KG1 (cell line): ENCODE measurements around the gene VASN.
"Not testable (repeated sequence)": the region's sequence is repeated elsewhere in the genome, so short reads cannot be mapped to it uniquely, and the experiment has no call there.

Experiments
- DNase-seq: peaks from one replicate; lab custom pipeline; 2025; lab: John Stamatoyannopoulos, UW

Gene VASN

DNA sequence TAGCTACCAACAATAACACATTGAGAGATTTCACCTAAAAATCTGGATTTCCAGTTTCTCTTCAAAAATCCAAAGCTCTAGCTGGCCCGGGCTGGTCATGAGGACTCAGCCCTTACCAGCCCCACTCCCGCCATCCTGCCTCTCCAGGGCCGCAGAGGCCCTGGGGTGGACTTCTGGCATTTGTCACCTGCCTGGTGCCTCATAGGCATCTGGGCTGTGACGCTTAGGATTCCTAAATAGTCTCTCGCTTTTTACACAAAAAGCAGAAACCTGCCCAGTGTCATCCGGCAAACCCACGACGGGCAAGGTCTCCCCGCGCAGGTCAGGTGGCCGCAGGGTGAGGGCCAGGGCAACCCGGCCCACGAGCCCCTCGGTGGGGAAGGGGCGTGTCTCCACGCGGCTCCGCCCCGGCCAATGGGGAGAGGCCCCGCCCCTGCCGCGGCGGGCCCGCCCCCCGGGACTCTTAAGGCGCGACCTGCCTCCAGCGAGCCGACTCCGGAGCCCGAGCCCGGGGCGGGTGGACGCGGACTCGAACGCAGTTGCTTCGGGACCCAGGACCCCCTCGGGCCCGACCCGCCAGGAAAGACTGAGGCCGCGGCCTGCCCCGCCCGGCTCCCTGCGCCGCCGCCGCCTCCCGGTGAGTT is at the start of gene VASN:
VASN (plus strand) TSS at position 492 of the 644 bp plus-strand sequence. CDS start 9,030 bp downstream, outside the sequence.
- DNase-seq: no peak

DNA sequence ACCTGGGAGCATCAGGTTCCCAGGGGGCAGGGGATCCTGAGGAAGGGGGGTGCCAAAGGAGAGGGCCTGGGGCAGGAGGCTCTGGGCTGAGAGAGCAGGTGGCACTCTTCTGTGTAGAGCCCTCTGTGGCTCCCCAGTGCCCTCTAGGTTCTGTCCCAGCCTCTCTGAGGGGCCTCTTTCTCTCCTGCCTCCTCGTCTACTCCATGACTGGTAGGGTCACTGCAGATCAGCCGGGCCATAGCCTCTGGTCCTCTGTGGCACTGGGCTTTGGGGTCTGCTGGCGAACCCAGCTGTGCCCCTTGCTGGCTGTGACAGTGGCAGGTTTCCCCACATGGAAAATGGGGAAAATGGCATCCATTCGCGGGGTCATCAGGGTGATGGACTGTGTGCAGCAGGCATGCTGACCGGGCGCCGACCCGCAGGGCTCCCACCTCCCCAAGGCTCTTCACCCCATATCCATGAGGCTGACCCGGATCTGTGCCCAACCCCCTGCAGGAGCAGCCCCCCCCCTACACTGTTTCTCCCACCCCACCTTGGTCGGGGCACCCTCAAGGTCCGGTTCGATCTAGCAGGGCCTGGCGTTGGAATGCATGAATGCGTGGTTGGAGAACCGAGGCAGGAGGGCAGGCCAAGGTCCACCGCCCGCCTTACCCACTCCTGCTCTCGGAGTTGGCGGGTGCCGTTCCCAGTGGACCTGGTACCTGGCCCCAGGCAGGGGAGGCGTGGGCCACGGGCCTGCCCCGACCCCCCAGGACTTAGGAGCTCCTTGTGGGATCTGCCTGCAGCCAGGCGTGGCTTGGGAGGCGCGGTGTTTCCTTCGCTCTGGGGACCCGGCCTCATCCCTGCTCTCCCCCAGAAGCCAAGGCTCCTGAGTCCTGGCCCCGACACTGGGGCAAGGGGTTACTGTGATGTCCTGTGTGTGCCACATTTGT is 49.3 kb upstream of the VASN start:
- DNase-seq: no peak

DNA sequence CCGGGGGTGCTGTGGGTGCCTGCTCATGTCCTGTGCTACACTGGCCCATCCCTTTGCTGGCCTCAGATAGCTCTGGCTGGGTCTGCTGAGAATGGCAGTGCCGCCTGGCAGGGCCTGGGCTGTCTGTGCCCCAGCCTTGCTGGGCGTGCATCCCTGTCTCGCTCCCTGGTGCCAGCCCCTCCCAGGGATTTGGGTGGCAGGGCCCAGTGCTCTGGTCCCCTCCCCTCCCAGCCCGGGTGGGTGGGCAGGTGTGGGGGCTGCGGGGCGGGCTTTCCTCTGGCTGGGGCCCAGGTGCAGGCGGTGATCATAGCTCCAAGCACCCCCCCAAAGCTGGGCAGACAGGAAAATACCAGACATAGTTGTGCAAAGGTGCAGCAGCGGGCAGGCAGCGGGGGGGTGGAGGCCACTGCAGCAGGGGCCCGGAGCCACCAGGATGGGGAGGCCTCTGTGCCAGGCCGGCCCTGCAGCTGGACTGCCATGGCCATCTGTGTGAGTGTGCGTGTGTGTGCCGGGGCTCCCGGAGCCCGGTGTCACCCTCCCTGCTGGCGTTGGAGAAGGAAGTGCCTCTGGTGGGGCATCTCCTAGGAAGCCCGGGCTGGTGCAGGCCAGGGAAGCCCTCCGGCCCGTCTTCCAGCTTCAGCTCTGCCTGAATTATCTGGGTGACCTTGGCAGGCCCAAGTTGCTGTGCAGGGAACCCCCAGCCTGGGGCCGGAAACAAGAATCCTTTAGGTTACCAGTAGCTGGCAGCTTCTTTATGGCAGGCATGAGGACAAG is 48.4 kb upstream of the VASN start:
- DNase-seq: no peak

DNA sequence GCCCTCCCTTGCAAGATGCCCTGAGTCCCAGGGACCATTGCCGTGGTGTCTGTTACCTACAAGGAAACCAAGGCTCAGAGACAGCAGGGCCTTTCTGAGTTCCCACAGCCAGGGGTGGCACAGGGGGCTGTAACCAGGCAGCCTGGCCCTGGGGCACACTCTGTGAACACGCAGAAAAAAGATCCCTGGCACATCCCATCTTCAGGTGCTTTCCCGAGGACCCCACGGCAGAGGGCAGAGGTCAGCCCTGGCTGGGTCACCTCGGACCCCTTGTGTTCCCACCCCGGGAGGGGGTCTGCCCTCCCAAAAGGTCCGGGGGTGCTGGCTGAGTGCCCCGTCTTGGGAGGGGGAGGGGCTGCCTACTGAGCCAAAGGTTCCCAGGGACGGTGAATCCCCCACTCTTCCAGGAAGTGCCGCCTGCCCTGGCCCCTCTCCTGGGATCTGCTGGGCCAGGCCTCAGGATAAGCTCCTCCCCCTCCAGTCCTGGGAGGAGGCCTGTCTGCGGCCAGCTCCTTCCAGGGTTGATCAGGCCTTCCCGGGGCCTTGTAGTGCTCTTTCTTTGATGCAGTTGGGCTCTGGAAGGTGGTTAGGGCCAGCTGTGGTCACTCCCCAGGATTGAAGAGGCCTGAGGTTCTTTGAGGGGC is 47.7 kb upstream of the VASN start:
- no peak for DNase-seq

DNA sequence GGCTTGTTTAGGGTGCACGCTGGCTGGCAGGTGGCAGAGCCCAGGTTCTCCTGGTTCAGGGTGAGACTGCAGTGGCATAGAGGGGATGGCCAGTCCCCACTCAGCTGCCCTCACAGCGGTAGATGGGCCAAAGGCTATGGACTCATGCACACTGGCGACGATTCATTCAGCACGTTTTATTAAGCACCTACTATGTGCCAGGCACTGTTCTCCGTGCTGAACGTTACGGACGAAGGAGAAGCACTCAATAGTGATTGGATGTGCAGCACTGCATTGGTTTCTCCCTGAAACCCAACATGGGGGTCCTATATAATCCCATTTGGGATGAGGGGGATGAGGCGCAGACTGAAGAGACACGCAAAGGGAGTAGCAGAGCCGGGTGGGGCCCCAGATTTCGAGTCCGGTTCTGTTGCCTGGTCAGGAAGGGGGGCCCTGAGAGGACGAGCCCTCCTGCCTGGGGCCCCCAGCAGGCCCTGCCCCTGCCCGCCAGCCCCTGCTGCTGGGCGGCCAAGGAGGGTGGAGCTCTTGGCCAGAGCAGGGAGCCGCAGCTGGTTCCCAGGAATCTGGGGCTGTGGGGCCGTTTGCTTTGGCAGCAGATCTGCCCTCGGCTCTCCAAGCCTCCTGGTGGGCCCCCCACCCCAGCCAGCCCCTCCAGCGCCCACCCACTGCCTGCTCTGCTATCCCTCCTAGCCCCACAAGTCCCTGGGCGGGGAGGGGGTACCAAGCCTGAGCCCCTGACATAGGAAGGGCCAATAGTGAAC is 47.0 kb upstream of the VASN start:
- DNase-seq: no peak

DNA sequence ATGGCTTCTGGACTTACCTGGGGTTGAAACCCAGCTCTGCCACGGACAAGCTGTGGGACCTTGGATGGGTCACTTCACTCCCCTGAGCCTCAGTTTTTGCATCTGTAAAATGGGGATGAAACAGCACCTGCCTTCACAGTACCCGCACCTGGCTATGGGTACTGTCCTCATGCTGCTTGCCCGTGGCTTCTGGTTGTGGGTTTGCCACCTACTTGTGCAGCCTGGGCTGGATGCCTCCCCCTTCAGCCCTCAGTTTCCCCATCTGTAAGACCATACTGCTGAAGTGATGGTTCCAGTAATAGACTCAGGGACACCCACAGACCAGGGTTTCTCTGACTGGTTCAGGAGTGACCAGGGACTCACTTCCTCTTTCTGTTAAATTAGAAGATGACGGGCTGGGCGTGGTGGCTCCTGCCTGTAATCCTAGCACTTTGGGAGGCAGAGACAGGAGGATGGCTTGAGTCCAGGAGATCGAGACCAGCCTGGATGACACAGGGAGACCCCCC is 46.3 kb upstream of the VASN start:
- DNase-seq: no peak

DNA sequence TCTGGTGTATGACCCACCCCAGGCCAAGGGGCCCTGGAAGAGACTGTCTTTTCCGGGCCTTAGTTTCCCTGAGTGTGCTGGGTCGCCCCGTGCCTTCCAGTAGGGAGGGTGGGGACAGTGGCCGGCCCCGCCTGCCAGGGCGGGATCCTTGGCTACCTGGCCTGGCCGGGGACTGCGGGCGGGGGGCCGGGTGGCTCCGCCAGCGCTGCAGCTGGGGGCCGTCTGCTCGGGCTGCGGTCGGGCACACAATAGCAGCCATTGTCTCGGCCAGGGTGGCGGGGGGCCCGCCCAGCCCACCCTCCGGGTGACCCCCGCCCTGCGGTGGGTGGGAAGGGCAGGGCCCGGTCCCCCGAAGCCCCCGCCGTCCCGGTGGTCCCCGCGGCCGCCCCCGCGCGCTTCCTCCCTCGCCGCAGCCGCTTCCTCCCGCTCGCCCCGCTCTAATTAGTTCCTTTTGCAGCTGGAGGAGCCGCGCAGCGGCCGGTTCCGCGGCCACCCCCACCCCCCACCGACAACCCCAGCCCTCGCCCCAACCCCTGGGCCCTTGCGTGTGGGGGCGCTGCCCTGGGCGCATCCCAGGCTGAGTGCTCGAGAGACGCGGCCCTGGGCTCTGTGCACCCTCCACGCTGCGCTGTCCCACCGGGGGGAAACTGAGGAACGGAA is 44.1 kb upstream of the VASN start:
- DNase-seq: no peak

DNA sequence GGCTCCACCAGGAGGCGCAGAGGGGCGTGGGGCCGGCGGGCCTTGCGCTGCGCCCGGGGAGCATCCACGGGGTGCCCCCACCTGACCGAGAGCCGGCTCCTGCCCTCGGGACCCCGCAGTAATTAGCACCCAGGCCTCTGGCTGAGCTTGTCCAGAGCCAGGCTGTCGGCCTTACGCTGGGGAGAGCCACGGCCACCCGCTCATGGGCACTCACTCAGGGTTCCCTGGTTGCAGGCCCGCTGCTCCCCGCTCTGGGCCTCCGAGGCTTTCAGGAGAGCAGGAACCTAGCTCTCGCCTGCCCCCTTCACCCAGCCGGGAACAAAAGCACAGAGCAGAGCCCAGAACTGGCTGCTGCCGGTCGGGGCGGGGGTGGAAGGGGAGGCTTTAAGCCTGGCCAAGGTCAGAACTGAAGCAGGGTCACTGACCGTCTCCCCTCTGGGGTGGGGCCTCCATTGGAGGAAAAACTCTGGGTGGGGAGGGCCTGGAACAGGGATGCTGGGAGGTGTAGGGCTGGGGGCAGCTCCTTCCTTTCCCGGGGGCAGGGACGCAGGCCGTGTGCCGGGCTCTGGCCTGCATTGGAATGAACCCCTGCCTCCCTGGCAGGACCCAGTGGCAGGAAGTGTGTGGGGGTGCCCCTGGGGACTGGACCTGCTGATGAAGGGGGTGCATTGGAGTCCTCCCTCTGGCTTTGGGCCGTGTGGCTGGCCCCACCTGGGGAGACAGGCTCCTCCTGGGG is 43.4 kb upstream of the VASN start:
- peak; percentile 63 for DNase-seq

DNA sequence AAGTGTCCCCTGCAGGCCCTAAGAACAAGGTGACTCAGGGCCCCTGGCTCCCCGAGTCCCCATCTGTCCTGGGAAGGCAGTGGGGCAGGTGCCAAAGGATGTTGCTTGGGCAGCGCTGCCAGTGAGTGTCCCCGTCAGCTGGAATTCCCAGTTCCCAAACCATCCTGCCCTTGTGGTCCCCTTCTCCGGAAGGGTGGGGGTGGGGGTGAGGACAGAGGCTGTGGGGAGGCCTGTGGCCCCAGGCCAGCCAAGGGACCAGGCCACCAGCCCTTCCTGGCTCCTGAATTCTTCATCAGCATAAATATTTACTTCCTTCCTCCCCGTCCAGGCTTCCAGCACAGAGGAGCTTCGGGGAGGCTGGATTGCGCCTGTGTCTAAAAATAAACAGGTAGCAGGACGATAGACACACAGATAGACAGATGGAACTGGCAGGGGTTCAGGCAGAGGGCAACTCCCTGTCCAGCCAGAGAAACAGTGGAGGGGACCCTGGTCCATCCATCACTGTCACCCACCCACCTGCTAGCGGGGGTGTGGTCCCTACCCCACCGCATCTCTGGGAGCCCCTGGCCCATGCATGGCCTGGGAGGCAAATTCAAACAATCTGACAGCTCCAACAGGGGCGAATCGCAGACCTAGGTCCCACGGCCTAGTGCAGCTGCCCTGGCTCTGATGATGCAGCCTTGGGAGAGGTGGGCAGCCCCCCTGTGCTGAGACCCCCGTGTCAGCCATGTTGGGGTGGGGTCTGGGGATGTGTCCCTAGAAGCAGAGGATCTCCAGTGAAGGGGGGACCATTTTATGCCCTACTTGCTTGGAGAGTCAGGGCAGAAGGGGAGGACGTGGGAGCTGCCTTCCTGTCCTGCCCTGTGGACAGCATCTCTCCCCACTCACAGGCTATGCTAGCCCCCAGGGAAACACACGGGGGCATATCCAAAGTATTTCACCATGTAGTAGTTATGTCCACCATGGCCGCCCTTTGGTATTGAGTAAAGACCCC is 42.6 kb upstream of the VASN start:
- DNase-seq: no peak

DNA sequence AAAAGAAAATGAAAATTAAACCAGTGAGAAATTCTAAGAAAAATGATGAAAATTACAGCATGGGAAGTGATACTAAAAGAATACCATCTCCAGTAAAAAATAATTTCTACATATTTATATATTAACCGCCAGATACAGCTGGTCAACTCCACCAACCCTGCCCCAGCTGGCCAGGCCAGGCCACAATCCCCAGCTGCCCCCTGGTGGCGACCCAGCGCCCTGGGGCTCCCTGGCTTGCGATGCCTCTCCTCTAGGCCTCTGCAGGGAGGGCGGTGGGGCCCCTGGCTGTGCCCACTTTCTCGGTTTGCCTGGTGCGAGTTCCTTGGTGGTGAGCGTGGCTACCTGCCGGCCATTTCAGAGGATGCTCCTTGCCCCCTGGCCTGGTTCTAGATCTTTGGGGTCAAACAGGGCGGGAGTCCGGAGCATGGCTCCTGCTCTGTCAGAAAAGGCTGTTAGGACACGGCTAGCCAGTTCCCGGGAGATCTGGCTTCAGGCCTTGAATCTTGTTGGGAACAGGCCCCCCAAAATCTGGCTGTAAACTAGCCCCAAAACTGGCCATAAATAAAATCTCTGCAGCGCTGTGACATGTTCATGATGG is 41.3 kb upstream of the VASN start:
- peak; percentile 7 for DNase-seq

DNA sequence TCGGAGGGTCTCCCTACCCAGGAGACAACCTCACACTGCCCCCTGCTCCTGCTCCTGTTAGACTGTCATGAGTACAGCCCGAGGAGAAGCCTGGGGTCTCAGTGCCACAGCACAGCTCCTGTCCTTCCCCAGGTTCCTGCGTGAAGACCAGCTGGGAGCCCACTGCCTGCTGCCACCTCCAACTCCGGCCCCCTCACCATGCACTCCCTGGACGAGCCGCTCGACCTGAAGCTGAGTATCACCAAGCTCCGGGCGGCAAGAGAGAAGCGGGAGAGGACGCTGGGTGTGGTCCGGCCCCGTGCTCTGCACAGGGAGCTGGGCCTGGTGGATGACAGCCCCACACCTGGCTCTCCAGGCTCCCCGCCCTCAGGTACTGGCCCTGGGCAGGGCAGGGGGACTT is 39.6 kb upstream of the VASN start:
- no peak for DNase-seq

DNA sequence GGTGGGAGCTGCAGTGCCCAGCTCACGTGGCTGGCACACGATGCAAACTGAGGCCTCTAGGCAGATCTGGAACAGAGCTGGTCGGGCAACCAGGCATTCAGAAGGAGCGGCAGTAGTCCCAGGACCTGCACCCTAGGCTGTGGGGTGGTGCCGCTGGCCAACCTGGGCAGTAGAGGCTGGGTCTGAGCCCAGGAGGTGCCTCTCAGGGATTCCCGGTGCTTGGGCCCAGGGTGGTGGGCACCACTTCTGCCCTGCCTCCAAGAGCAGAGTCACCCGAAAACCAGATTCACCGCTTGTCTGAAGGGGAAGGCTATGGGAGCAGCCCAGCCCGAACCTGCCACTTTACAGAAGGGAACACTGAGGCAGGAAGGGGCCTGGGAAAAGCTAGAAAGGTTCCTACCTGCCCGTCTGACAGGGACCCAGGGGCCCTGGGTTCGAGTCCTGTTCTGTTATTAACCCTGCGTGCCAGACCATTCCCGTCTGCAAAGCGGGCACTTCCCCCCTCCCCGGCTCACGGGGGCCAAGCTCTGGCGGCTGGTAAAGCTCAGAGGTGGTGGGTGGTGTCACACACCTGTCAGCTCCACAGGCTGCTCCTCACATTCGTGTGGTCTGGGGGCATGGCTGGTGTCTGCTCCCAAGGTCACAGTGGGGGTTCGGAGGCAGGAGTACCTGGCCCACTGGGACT is 38.9 kb upstream of the VASN start:
- DNase-seq: no peak

DNA sequence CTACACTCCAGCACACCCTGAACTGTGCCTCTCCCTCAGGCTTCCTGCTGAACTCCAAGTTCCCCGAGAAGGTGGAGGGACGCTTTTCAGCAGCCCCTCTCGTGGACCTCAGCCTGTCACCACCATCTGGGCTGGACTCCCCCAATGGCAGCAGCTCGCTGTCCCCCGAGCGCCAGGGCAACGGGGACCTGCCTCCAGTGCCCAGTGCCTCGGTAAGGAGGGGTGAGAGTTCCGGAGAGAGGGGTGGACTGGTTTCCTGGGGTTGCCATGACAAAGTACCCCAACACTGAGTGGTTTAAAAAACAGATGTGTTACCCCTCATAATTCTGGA is 38.4 kb upstream of the VASN start:
- no peak for DNase-seq

DNA sequence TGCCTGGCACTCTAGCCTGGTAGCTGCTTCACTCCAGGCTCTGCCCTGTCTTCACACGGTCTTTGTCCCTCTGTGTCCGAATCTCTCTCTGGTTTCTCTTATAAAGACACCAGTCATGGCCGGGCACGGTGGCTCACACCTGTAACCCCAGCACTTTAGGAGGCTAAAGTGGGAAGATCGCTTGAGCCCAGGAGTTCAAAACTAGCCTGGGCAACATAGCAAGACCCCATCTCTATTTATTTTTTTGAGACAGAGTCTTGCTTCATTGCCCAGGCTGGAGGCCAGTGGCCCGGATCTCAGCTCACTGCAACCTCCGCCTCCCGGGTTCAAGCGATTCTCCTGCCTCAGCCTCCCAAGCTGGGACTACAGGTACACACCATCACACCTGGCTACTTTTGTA is 37.9 kb upstream of the VASN start:
- not testable (repeated sequence) for DNase-seq

DNA sequence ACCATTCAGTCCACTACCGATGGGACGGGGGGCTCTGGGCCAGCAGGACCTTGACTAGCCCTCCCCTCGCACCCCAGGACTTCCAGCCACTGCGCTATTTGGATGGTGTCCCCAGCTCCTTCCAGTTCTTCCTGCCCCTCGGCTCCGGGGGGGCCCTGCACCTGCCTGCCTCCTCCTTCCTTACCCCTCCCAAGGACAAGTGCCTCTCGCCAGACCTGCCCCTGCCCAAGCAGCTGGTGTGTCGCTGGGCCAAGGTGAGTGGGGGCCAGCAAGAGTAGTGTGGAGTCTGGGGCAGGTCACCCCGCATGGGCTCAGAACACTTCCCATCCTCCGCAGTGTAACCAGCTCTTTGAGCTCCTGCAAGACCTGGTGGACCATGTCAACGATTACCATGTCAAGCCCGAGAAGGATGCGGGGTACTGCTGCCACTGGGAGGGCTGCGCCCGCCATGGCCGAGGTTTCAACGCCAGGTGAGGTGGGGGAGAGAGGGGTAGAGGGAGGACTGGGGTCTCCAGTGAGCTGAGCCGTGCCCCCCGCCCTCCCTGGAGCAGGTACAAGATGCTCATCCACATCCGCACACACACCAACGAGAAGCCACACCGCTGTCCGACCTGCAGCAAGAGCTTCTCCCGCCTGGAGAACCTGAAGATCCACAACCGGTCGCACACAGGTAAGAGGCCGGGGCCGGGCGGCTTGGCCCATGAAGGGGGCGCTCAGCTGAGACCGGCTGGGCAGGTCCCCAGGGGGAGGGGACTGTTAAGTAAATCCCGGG is 36.7 kb upstream of the VASN start:
- DNase-seq: no peak

DNA sequence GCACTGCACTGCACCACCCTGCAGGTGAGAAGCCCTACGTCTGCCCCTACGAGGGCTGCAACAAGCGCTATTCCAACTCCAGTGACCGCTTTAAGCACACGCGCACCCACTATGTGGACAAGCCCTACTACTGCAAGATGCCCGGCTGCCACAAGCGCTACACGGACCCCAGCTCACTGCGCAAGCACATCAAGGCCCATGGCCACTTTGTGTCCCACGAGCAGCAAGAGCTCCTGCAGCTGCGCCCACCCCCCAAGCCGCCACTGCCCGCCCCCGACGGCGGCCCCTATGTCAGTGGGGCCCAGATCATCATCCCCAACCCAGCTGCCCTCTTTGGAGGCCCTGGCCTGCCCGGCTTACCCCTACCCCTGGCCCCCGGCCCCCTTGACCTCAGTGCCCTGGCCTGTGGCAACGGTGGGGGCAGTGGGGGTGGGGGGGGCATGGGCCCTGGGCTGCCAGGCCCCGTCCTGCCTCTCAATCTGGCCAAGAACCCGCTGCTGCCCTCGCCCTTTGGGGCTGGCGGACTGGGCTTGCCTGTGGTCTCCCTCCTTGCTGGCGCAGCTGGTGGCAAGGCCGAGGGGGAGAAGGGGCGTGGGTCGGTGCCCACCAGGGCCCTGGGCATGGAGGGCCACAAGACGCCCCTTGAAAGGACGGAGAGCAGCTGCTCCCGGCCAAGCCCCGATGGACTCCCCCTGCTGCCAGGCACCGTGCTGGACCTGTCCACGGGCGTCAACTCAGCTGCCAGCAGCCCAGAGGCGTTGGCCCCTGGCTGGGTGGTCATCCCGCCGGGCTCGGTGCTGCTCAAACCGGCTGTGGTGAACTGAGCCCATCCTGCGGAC is 34.7 kb upstream of the VASN start:
- no peak for DNase-seq
